NCI-H446 (cell line): ENCODE data around the gene OTUB1.

ENCODE experiments used
- DNase-seq, 2 experiments: peaks; one replicate each; lab custom pipeline; 2025; lab: John Stamatoyannopoulos, UW

Gene OTUB1

DNA sequence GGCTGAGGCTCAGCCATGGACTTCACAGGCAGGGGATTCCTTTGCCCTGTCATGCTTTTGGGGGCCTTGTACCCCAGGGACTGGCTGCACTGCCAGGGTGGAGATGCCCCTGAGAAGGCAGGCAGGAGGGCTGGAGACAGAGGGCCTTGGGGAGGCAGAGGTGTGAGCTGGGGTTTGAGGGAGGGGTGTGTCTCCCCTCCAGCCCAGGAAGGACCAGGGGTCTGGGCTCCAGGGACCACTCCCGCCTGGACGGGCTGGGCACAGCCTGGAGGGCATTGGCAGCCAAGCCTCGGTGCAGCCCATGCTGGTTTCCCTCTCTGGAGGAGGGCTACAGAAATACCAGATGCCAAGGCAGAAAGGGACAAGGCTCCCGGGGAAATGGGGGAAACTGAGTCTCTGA is 19.5 kb downstream of the OTUB1 start:
- DNase-seq: no peak

DNA sequence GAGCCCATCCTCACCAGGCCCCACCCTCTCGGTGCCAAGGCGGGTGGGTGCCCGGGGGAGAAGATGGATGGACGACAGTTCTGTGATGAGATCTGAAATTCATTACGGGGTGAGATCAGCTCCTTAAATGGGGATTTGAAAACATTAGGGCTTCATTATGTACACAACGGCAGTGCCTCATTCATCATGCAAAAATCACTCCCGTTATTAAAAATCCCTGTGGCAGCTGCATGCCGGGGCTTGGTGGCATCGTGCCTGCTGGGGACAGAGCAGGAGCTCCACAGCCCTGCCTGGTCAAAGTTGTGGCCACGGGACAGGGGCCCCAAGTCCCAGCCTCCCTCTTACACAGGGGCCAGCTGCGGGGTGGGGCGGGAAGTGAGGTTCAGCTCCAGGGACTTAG is 20.2 kb downstream of the OTUB1 start:
- DNase-seq: no peak

DNA sequence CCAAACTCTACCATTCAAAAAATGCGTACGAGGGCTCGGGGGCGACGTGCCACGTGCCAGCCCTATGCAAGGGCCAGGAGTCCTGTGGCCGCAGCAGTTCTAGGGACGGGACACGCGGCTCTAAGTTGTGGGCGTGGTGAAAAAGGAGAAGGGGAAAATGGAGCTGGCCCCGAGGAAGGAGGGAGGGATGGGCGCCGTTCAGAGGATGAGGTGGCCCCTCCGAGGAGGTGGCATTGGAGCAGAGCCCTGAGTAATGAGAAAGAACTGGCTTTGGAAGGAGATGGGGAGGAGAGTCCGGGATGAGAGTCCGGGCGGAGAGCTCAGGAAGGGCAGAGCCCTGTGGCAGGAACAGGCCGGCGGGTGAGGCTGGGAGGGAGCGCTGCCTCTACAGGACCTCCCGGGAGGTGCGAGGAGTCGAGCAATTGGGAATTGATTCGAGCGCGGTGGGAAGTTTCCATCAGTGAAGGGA is 21.0 kb downstream of the OTUB1 start:
- no peak for DNase-seq

DNA sequence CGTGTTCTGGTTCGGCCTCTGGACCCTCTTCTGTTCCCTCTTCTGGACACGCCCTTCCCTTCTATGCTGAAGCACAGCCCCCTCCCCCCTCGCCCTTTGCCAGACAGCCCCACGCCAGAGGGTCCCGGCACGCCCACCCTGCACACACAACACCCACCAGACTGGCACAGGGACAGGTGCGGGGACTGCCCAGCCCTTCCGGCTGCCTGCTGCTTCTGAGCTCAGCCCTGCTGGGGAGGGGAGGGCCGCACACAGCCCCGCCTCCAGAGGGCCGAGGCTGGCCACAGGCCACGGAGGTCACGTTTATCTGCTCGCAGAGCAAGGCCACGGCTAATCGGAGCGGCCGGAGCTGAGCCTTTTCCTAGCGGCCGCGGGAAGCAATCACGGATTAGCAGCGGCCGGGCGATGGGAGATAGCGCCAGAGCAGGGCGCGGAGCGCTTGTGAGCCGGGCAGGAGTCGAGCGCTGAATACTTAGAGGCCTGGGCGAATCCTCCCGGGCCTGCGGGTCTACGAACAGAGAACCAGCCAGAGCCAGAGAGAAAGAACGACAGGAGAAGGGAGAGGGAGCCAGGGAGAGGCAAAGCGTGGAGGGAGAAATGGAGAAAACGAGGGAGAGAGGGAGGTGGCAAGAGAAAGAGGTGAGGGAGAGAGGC is 21.5 kb downstream of the OTUB1 start:
- no peak for DNase-seq

DNA sequence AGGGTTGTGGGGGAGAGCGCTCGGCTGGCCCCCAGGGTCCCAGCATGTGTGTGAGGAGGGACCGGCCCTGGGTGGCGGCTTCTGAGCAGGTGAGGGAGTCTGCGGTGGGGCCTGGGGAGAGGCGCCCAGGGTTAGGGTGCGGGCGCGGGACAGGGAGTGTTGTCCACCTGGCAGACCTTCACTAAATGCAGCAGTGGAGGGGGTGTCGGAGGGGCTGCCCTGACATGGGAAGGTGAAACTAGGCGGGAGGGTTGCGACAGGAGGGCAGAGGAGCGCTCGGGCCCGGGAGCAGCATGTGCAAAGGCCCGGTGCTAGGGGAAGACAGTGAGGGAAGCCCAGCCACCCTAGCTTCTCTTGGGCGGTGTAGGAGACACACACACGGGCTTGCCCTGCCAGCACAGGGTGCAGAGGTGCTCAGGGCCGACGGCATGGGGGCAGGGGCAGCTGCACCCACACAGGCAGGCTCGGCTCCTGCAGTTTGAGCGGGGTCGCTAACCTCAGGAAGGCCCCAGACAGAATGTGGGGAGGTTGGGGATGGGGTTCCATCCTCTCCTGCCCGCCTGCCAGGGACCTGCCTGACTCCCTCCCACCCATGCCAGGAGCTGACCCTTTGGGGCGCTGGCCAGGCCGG is 22.2 kb downstream of the OTUB1 start:
- DNase-seq: no peak

DNA sequence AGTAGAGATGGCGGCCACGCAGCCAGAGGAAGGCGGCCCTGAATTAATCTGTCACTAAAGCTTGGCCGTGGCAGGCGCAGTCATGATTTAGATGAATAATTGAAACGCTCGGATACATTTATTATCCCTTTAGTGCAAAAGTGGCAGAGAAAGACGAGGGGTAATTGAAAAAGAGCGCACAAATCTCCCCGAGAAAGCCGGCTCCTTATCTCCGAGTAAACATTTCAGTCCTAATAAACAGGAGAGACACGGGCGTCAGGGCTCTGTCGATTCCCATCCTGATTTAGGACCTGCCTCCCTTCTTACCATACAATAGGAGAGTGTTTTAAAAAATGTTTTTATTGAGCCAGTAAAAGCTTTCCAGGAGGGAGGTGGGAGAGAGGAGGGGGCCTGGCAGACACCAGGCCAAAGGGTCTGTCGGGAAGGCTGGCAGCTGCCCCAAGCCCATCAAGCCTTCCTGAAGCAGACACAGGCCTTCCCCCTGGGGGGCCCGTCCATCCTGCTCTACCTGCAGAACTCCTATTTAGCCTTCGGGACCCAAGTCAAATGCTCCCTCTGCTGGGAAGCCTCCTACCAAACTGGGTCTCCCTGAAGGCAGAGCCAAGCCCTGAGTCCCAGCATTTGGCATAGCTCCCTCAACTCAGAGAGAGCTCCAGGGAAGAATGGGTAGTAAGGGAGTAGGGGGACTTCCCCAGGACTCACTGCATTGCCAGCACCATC is 22.8 kb downstream of the OTUB1 start:
- DNase-seq: no peak

DNA sequence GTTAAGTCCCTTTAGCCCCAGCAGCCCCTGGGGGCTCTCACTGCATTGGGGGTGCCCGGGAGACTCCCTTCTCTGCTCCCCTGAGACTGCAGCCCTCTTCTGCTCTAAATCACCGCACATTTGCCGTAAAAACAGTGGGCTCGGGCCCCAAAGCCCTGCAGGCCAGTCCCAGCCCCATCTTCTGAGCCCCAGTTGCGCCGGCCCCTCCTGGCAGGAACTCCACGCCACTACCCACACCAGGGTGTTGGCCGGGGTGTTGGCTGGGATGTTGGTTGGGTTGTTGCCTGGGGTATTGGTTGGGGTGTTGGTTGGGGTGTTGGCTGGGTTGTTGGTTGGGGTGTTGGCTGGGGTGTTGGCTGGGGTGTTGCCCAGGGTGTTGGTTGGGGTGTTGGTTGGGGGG is 23.5 kb downstream of the OTUB1 start:
- no peak for DNase-seq

DNA sequence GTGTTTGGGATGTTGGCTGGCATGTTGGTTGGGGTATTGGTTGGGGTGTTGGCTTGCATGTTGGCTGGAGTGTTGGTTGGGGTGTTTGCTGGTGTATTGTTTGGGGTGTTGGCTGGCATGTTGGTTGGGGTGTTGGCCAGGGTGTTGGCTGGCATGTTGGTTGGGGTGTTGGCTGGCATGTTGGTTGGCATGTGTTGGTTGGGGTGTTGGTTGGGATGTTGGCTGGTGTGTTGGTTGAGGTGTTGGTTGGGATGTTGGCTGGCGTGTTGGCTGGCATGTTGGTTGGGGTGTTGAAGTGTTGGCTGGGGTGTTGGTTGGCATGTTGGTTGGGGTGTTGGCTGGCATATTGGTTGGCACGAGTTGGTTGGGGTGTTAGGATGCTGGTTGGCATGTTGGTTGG is 24.5 kb downstream of the OTUB1 start:
- DNase-seq: no peak

DNA sequence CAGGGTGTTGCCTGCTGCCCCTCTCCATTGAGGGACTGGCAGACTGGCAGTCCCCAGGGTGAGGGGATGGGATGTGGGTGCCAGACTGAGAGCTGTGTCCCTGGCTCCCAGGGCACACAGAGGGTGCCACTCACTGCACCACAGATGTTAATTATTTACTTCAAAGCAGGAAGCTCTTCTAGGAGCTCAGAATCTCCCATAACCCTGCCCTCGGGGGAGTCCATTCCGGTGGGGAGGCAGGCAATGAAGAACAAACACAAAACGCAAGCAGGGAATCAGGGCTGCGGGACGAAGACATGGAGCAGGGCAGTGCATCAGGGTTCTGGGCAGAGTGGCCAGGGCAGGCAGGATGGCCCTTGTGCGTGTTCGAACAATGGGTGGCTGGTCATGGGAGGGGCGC is 25.1 kb downstream of the OTUB1 start:
- DNase-seq: no peak

DNA sequence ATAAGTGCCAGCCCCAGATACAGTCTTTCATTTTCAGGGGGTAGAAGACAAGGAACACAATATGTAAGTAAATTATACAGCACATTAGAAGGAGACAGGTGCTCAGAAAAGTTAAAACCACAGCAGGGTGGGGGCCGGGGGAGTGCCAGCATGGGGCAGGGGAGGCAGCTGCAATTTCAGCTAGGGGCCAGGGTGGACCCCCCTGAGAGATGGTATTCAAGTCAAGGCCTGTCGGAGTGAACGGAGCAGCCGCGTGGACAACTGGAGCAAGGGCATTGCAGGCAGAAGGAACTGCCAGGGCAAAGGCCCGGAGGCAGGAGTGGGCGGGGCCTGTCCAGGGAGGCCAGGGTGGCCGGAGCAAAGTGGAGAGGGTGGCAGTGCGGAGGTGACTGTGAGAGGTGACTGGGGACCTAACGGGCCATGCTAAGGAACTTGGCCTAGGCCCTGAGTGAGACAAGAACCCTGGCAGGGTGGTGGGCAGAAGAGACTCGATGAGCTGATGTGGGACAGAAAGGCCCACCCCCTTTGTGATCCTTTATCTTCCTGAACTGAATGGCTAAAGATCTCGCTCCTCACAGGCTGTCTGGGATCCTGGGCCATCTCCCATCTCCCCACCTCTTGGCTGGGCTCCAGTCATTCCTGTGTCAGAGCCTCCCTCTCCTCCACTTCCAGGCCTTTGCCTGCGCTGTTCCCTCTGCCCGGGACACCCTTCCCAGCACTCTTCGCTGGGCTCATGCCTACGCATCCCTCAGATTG is 27.1 kb downstream of the OTUB1 start:
- no peak for DNase-seq

DNA sequence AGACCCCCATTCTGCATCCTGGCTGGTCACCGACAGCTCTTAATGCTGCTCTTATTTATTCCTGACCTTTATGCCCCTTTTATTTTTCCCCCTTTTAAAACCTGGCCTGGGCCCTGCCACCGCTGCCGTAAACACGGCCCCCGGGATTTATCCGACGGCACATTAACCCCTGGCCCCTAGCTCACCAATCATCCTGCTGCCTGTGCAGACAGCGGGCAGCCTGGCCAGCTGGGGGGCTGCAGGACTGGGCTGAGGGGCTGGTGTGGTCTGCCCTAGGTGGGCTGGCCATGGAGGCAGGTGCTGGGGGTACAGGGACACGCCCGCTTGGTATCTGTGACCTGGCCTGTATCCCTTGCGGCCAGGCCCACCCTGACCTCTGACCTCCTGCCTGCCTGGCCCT is 28.1 kb downstream of the OTUB1 start:
- DNase-seq: no peak

DNA sequence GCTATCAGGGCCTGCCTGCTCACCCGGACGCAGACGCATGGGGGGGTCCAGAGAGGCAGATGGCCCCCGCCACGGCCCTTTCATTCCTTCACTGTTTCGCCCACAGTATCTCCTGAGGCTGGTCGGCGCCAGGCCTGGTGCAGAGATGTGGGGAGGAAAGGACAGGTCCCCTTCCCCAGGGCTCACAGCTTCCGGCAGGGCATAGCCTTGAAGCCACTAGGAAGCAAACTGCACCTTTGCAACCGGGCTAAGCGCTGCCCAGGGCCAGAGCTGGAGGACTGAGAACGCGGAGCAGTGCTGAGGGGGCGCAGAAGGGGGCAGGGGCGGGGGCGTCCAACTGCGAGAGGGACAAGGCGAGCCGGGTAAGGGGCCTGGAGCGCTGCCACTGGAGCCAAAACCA is 29.3 kb downstream of the OTUB1 start:
- no peak for DNase-seq

DNA sequence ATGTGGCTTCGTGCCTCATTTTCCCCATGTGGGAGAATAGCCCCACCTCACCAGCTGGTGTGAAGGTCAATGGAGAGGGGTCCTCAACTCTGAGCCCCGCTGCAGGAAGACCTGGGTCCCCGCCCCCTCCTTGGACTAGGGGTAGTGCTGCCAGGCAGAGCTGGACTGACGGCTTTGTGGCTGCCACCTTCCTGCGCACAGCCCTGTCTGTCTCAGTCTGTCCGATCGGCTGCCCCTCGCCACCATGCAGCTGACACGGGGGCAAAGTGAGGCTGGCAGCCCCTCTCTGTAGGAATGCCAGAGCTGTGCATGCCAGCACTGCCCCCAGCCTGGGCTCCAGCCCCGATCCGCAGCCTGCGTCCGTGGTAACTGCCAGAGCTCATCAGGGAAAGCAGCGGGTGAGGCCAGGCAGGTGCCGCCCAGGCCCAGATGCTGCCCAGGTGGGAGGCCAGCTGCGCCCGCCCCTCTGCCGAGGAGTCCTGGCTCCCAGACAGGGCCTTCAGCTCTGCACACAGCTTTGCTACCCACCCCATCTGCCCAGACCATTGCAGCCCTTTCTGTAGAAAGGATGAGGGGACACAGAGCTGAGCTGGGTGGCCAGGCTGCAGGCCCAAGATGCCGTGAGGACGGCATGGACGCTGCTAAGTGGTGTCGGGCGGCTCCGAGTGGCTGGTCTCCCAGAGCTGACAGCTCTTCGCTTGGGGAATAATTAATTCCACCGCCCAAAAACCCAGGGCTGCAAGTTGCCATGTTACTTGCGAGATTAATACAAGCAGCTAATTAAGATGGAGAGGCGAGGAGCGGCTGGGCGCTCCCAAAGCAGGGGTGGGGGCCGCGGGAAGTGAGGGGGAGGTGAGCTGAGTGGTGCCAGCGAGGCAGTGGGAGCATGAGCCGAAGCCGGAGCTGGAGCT is 30.0 kb downstream of the OTUB1 start:
- DNase-seq: no peak

DNA sequence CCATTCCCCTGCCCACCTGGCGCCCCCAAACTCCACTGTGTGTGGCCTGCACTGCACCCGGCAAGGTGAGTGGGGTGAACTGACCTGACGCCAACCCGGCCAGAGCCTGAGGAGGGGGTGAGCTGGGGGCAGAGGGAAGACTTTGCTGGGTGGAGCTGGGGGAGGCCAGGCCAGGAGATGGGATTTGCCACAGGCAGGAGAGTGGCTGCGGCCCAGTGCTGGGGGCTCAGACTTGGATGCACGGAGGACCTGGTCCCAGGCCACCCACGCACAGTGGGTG is 31.6 kb downstream of the OTUB1 start:
- no peak for DNase-seq

DNA sequence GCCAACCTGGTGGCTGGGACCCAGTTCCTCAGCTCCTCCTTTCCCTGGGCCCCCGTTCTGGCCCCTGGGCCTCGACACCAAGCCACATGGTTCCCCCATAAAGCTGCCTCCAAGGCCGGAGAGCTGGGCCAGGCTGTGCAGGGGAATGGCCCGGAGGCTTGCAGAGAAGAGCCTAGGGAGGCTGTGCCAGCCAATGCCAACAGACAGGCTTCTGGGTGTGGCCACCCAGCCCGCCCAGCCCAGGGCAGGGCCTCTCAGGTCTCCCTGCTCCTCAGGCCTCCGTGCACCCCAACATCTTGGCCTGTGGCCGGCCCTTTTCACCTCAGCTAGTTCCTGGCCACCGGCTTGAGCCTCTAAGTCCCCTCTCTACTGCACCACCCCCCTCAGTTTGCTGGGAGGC is 32.1 kb downstream of the OTUB1 start:
- no peak for DNase-seq

DNA sequence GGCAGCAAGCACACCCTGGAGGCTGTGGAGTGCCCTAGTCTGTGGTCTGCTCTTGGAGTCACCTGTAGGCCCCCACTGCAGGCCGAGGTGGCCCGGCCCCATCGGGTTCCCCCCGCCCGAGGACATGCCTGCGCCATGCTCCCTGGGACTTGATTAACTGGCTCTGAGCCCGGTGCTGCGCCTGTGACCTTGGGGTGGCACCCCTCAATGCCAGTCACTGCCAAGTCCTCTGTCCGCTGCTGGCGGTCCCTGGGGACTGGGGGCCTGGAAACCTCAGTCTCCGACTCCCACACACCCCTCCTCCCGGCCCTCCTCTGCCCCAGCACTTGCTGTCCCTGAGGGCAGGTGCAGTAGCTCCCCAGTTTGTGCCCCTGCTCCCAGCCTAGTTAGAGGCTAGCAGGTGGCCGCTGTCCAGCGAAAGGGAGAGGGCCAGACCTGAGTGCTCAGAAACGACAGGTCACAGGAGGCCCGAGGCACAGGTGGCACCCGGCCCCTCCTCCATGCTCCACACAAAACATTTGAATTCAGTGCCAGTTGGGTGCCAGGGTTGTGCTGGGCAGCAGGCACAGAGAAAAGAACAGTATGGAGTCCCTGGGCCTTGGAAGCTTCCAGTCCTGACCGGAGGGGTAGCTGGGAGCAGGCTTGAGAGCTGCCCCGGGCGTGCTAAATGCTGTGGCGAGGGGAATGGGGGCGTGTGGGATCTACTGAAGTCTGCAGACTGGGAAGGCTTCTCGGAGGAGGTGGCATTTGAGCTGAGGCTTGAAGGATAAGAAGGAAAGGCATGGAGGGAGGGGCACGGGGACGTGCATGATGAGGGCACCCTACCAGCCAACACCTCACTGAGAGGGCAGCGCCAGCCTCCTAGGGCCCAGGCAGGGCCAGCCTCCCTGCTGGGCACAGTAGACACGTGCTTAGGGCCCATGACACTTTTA is 33.1 kb downstream of the OTUB1 start:
- no peak for DNase-seq

DNA sequence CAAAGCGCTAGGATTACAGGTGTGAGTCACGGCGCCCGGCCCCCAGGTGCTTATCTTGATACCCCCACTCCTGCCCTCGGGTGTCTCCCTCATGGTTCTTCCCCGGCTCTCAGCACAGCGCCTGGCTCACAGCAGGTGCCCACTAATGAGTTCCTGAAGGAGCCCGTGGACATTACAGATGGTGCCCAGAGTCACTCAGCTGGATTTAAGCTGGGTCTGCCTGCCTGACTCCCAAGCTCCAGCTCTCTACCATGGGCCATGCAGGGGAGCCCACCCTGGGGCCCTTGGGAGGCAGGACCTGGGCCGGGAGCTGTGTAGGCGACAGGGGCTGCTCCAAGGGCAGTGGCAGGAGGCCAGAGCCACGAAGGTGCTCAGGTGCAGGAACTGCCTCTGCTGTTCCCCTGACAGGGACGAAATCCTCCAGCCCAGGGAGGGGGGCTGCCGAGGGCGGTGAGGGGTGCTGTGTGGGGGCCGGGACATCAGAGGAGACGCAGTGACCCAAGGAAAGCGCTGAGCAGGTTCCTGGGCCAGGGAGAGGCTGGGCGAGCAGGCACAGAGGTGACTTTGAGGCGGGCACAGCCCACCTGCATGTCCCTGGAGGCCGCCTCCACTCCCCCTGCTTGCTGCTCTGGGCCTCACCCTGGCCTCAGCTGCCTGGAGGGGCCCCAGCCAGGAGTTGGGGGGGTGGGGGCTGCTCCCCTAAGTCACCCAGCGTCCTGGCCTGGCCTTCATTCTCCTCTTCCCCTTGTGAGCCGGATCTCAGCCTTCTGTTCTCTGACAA is 34.9 kb downstream of the OTUB1 start:
- no peak for DNase-seq

DNA sequence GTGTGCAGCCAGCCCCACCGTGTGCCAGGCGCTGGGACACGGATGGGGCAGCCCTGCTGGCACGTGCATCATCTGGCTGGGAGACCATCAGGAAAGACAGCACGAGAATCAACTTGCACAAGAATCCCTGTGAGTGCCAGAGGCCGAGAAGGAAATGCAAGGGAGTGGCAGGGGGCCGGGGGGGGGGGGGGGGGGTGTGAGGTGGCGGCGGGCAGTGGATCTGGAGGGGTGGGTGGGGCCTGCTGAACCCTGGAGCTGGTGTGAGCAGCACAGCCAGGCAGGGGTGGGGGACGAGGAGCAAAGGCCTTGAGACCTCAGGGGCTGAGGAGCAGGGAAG is 35.5 kb downstream of the OTUB1 start:
- peak in 1 of 2 experiments; percentile 84 for DNase-seq

DNA sequence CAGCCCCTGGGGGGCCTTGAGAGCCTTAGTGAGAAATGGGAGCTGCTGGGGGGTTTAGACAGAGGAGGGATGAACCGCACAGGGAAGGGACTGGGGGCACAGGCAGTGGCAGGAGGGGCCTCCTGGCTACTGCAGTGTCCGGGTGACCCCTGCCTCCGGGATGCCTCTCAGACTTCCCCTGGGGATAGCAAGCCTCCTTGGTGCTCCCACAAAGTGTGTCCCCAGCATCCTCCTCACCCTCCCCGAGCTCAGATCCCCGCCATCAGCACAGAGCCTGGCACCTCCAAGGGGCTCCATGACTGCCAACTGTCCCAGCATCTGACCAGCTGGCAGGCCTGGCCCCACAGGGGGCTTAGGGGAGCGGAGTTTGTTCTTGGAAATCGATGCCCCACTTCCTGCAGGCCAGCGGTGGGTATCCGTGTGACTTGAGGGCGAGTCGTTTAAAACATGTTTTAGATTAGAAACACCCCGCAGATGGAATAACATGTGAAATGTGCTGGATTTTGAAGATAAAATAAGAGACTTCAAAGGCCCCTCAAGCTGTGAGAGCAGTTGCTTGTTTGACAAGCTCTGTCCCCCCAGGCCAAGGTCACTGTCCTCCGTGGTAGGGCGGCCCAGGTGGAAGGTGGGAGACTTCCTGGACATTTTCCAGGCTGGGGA is 36.0 kb downstream of the OTUB1 start:
- DNase-seq: peak in 1 of 2 experiments; percentile 57
